HG03095 (cell line): ENCODE measurements around the gene SETD3.

Experiments
- ATAC-seq: cut with Tn5 transposase; IDR thresholded peaks from one replicate; pipeline ENCODE4 v1.9.1; 2021; ENCODE audit warnings: moderate library complexity; ENCODE audit not compliant: unreplicated experiment

SETD3 gene

GRCh38 chr14:99479906-99480869 lies at the start of gene SETD3:
SETD3 (minus strand) TSS chr14:99480859; CDS start chr14:99465805, 15,054 bp downstream.
- peak; percentile 0 for ATAC-seq

- no peak for ATAC-seq
Observed at GRCh38 chr14:99529899-99530298, 49.2 kb upstream of the SETD3 start.

- no peak for ATAC-seq
Observed at GRCh38 chr14:99527427-99528076, 46.9 kb upstream of the SETD3 start.

- ATAC-seq, result no peak
Observed at GRCh38 chr14:99527026-99527425, 46.4 kb upstream of the SETD3 start.

- ATAC-seq, result no peak
Observed at GRCh38 chr14:99525699-99526080, 45.0 kb upstream of the SETD3 start.

- no peak for ATAC-seq
Observed at GRCh38 chr14:99524804-99525698, 44.4 kb upstream of the SETD3 start.

- ATAC-seq, result no peak
Observed at GRCh38 chr14:99524091-99524661, 43.5 kb upstream of the SETD3 start.

- no peak for ATAC-seq
Observed at GRCh38 chr14:99523704-99524055, 43.0 kb upstream of the SETD3 start.

- ATAC-seq, result no peak
Observed at GRCh38 chr14:99522934-99523703, 42.5 kb upstream of the SETD3 start.

GRCh38 chr14:99522457-99522891 lies 41.8 kb upstream of the SETD3 start:
- no peak for ATAC-seq

GRCh38 chr14:99522025-99522401 lies 41.4 kb upstream of the SETD3 start:
- no peak for ATAC-seq

- ATAC-seq, result no peak
Observed at GRCh38 chr14:99521176-99522024, 40.7 kb upstream of the SETD3 start.

- ATAC-seq, result no peak
Observed at GRCh38 chr14:99520571-99521081, 40.0 kb upstream of the SETD3 start.

GRCh38 chr14:99519931-99520421 lies 39.3 kb upstream of the SETD3 start:
- no peak for ATAC-seq

GRCh38 chr14:99519347-99519881 lies 38.8 kb upstream of the SETD3 start:
- no peak for ATAC-seq

GRCh38 chr14:99518441-99519346 lies 38.0 kb upstream of the SETD3 start:
- ATAC-seq, result no peak

- no peak for ATAC-seq
Observed at GRCh38 chr14:99517643-99518381, 37.2 kb upstream of the SETD3 start.
